KOPT-K1 (cell line): ENCODE results near the gene CHTF18.

ENCODE experiments used
- H3K27ac ChIP-seq: fragments of 200-600 bp; sonication (generic); 2 replicates; pipeline ENCODE4 v1.5.1; 2016; ENCODE audit warnings: antibody characterized with exemption, mild to moderate bottlenecking, low read depth, low read length; ENCODE audit not compliant: poor library complexity, severe bottlenecking
- H3K36me3 ChIP-seq: fragments of 200-600 bp; sonication (generic); 2 replicates; pipeline ENCODE4 v1.5.1; 2017; ENCODE audit warnings: antibody characterized with exemption, mild to moderate bottlenecking, low read length, moderate library complexity; ENCODE audit not compliant: insufficient read depth
- H3K9me3 ChIP-seq: fragments of 200-600 bp; sonication (generic); 2 replicates; pipeline ENCODE4 v1.5.1; 2017; ENCODE audit warnings: antibody characterized with exemption, low read length, mild to moderate bottlenecking; ENCODE audit not compliant: insufficient read depth, poor library complexity, severe bottlenecking

CHTF18 gene

GRCh38 chr16:778909-779527, 9.4 kb upstream of the CHTF18 start:
- no peak overlapping the region for H3K27ac ChIP-seq
- no peaks in the 10 kb centered on the region for H3K36me3 ChIP-seq
- H3K9me3 ChIP-seq: no peaks in the 10 kb centered on the region

- Histone ChIP-seq H3K9me3 (no peaks in the 10 kb centered on the region), H3K36me3 (peaks cover under 1% of the 10 kb centered on the region; the same call in 1 of the 2 replicates), H3K27ac (no peak overlapping the region)
Measured at GRCh38 chr16:779561-779960, 8.9 kb upstream of the CHTF18 start.

- Histone ChIP-seq H3K36me3 (peaks cover 8% of the 10 kb centered on the region; the same call in 1 of the 2 replicates), H3K9me3 (no peaks in the 10 kb centered on the region), H3K27ac (no peak overlapping the region)
Measured at GRCh38 chr16:780296-780695, 8.1 kb upstream of the CHTF18 start.

GRCh38 chr16:781346-782010, 6.9 kb upstream of the CHTF18 start:
- Histone ChIP-seq H3K9me3 (no peaks in the 10 kb centered on the region), H3K27ac (no peak overlapping the region), H3K36me3 (peaks cover 19% of the 10 kb centered on the region; the same call in 1 of the 2 replicates)

GRCh38 chr16:782258-782657, 6.2 kb upstream of the CHTF18 start:
- H3K36me3 ChIP-seq: peaks cover 23% of the 10 kb centered on the region; the same call in 1 of the 2 replicates
- H3K9me3 ChIP-seq: no peaks in the 10 kb centered on the region
- no peak overlapping the region for H3K27ac ChIP-seq

- Histone ChIP-seq H3K9me3 (no peaks in the 10 kb centered on the region), H3K36me3 (peaks cover 23% of the 10 kb centered on the region; the same call in 1 of the 2 replicates), H3K27ac (no peak overlapping the region)
Measured at GRCh38 chr16:782766-783403, 5.5 kb upstream of the CHTF18 start.

- H3K36me3 ChIP-seq: peaks cover 23% of the 10 kb centered on the region; the same call in 1 of the 2 replicates
Measured at GRCh38 chr16:783404-784161, 4.8 kb upstream of the CHTF18 start.

GRCh38 chr16:784431-784830, 4.0 kb upstream of the CHTF18 start:
- H3K27ac ChIP-seq: no peak overlapping the region
- H3K9me3 ChIP-seq: no peaks in the 10 kb centered on the region
- H3K36me3 ChIP-seq: peaks cover 23% of the 10 kb centered on the region; the same call in 1 of the 2 replicates

More at GRCh38 chr16:783404-784161, 4.8 kb upstream of the CHTF18 start:
- Histone ChIP-seq H3K9me3 (no peaks in the 10 kb centered on the region), H3K27ac (no peak overlapping the region)

GRCh38 chr16:785563-786535, 2.6 kb upstream of the CHTF18 start:
- Histone ChIP-seq H3K27ac (no peak overlapping the region), H3K36me3 (peaks cover 38% of the 10 kb centered on the region; the same call in 1 of the 2 replicates), H3K9me3 (no peaks in the 10 kb centered on the region)

- Histone ChIP-seq H3K27ac (peak overlapping the region; percentile 83), H3K36me3 (peaks cover 54% of the 10 kb centered on the region), H3K9me3 (no peaks in the 10 kb centered on the region)
Measured at GRCh38 chr16:787321-787966, 976 bp upstream of the CHTF18 start.

GRCh38 chr16:787978-788398, 432 bp upstream of the CHTF18 start, which contains the start of gene RPUSD1:
Gene RPUSD1, minus strand, starts transcription at chr16:788381. Its CDS starts 644 bp downstream, at chr16:787737.
- H3K27ac ChIP-seq: peak within 1 kb of the TSS; percentile 83
- peaks cover 54% of the 10 kb centered on the region for H3K36me3 ChIP-seq
- no peaks in the 10 kb centered on the region for H3K9me3 ChIP-seq

- H3K9me3 ChIP-seq: no peaks in the 10 kb centered on the region
- peaks cover 66% of the 10 kb centered on the region for H3K36me3 ChIP-seq
- peak overlapping the region; percentile 80 for H3K27ac ChIP-seq
Measured at GRCh38 chr16:789191-789850, 901 bp downstream of the CHTF18 start.

GRCh38 chr16:790086-790485, 1.7 kb downstream of the CHTF18 start:
- H3K27ac ChIP-seq: no peak overlapping the region
- H3K36me3 ChIP-seq: peaks cover 65% of the 10 kb centered on the region
- no peaks in the 10 kb centered on the region for H3K9me3 ChIP-seq
